Lung (tissue), 12 donors: Measurements from ENCODE around the gene EDEM2. TPM values are rescaled to one million over a fixed set of nuclear protein-coding genes. Genes with fewer than 3 reads are reported as not detected.

Source experiments
- ATAC-seq: fragments of 200-7000 bp; cut with Tn5 transposase; one replicate; pipeline ENCODE4 v1.9.1; 2020; ENCODE audit warnings: moderate number of reproducible peaks; ENCODE audit not compliant: insufficient read depth, low FRiP score
- DNase-seq, 3 donors: peaks; one replicate each; pipeline ENCODE4 v3.0.0-alpha.2; 2013 to 2017
- H3K27ac ChIP-seq, 2 donors: one replicate each; pipeline ENCODE4 v1.5.1; 2013; ENCODE audit warnings: mild to moderate bottlenecking in 2 of 2, moderate library complexity in 2 of 2, control low read depth in 1 of 2, inconsistent platforms in 1 of 2, low read depth in 1 of 2, low read length in 1 of 2
- H3K27me3 ChIP-seq, 3 donors: one replicate each; pipeline ENCODE4 v1.5.1; 2013; ENCODE audit warnings: low read length in 2 of 3; ENCODE audit not compliant: control insufficient read depth in 3 of 3, insufficient read depth in 3 of 3
- H3K36me3 ChIP-seq, 4 donors: one replicate each; pipeline ENCODE4 v1.5.1; 2013; ENCODE audit warnings: low read length in 4 of 4, mild to moderate bottlenecking in 1 of 4, moderate library complexity in 1 of 4; ENCODE audit not compliant: control insufficient read depth in 4 of 4, insufficient read depth in 4 of 4
- H3K4me1 ChIP-seq, 5 donors: one replicate each; pipeline ENCODE4 v1.5.1; 2013; ENCODE audit warnings: low read length in 5 of 5, mild to moderate bottlenecking in 2 of 5, moderate library complexity in 1 of 5; ENCODE audit not compliant: control insufficient read depth in 5 of 5, insufficient read depth in 5 of 5
- H3K4me3 ChIP-seq: one replicate; pipeline ENCODE4 v1.5.1; 2013; ENCODE audit warnings: mild to moderate bottlenecking, control low read depth, moderate library complexity
- H3K9ac ChIP-seq, 2 donors: one replicate each; pipeline ENCODE4 v1.5.1; 2013; ENCODE audit warnings: low read length in 2 of 2, control low read depth in 1 of 2; ENCODE audit not compliant: insufficient read depth in 1 of 2
- H3K9me3 ChIP-seq, 4 donors: one replicate each; pipeline ENCODE4 v1.5.1; 2013; ENCODE audit warnings: low read length in 3 of 4, mild to moderate bottlenecking in 1 of 4, moderate library complexity in 1 of 4; ENCODE audit not compliant: control insufficient read depth in 4 of 4, insufficient read depth in 3 of 4
- WGBS, 2 donors: extraction: QIAGEN DNeasy Blood & Tissue Kit; methylation state at CpG; one replicate each; pipeline ENCODE4 v1.1.7; 2013; 5-methylcytosine and 5-hydroxymethylcytosine counted together
- polyA plus RNA-seq, 2 donors: library from polyadenylated mRNA; stranded (reverse); fragments of 200-250 nt; gene quantifications; one replicate each; pipeline ENCODE4 v1.2.1, GENCODE V29; 2013
- total RNA-seq, 2 donors: library from RNA; depleted of rRNA in 1 of 2; stranded (reverse); fragments of >200 nt in 1 of 2; gene quantifications; one replicate each; pipeline ENCODE4 v1.2.1, GENCODE V29; 2014 to 2021
- TF ChIP-seq, protein P1 (sequence below): IDR thresholded peaks from 2 replicates; pipeline ENCODE4 v1.5.1; 2012; ENCODE audit warnings: mild to moderate bottlenecking; ENCODE audit errors: control extremely low read depth, extremely low read depth
- donor health status: control.
- donor health status: control.
- donor health status: Bipolar disorder and iron deficiency.
- donor health status: healthy.
- donor health status: DM: yes; HTN: yes; CAD: no.

EDEM2 gene
- total and polyA plus RNA-seq, 4 donors = 19.4 to 51.6 (median 34.2) TPM

DNA sequence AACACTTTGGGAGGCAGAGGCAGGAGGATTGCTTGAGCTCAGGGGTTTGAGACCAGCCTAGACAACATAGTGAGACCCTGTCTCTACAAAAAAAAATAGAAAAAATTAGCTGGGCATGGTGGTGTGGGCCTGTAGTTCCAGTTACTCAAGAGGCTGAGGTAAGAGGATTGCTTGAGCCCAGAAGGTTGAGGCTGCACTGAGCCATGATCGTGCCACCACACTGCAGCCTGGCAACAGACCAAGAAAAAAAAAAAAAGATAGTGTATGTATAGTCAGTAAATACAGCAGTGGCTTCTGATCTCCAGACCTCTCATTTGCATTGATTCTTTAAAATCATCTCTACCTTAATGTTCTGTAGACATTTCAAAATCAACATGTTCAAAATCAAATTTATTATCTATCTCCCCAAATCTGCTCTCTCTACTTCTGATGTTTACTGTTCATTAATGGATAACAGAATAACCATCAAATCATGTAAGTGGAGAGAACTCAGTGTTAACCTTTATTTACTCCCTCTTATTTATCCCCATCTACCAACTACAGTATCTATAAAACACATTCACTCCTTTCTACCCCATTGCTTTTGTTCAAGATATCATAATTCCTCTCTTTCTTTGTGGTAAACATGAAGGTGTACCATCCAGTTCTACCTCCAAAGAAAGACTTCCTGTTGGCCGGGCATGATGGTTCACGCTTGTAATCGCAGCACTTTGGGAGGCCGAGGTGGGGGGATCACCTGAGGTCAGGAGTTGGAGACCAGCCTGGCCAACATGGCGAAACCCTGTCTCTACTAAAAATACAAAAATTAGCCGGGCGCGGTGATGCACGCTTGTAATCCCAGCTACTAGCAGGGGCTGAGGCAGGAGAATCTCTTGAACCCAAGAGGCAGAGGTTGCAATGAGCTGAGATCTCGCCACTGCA lies 32.4 kb upstream of the EDEM2 start:
- DNase-seq (no peak), ATAC-seq (no peak)
- Histone ChIP-seq H3K9ac (no peak overlapping the region), H3K4me1 (no peaks in the 10 kb centered on the region), H3K4me3 (no peak overlapping the region), H3K27me3 (no peaks in the 10 kb centered on the region), H3K36me3 (peaks cover 0 to 11% (median 5%) of the 10 kb centered on the region in 4 donors), H3K27ac (no peak overlapping the region), H3K9me3 (no peaks in the 10 kb centered on the region)
- TF ChIP-seq, protein P1, sequence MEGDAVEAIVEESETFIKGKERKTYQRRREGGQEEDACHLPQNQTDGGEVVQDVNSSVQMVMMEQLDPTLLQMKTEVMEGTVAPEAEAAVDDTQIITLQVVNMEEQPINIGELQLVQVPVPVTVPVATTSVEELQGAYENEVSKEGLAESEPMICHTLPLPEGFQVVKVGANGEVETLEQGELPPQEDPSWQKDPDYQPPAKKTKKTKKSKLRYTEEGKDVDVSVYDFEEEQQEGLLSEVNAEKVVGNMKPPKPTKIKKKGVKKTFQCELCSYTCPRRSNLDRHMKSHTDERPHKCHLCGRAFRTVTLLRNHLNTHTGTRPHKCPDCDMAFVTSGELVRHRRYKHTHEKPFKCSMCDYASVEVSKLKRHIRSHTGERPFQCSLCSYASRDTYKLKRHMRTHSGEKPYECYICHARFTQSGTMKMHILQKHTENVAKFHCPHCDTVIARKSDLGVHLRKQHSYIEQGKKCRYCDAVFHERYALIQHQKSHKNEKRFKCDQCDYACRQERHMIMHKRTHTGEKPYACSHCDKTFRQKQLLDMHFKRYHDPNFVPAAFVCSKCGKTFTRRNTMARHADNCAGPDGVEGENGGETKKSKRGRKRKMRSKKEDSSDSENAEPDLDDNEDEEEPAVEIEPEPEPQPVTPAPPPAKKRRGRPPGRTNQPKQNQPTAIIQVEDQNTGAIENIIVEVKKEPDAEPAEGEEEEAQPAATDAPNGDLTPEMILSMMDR = no peak
- WGBS, 2 donors = 86 to 91% methylated on average over 11 of the region's 11 CpGs

DNA sequence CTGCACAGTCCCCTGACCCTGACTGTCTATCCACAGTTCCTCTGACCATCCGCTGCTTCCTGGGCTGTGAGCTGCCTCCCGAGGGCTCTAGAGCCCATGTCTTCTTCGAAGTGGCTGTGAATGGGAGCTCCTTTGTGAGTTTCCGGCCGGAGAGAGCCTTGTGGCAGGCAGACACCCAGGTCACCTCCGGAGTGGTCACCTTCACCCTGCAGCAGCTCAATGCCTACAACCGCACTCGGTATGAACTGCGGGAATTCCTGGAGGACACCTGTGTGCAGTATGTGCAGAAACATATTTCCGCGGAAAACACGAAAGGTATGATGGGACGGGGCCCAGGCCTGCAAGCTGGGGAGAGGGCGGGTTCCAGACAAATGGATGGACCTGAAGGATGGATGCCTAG lies 29.0 kb upstream of the EDEM2 start:
- no peak overlapping the region for H3K27ac ChIP-seq
- no peaks in the 10 kb centered on the region for H3K9me3 ChIP-seq
- 96 to 97% methylated on average over 14 of the region's 14 CpGs for WGBS, 2 donors
- H3K36me3 ChIP-seq = peaks cover 0 to 11% (median 5%) of the 10 kb centered on the region in 4 donors
- ATAC-seq (no peak), DNase-seq (no peak)
- H3K9ac ChIP-seq = no peak overlapping the region
- no peak overlapping the region for H3K4me3 ChIP-seq
- TF ChIP-seq, protein P1 = no peak
- H3K27me3 ChIP-seq = no peaks in the 10 kb centered on the region
- peaks cover 0 to 11% (median 3%) of the 10 kb centered on the region in 5 donors for H3K4me1 ChIP-seq

DNA sequence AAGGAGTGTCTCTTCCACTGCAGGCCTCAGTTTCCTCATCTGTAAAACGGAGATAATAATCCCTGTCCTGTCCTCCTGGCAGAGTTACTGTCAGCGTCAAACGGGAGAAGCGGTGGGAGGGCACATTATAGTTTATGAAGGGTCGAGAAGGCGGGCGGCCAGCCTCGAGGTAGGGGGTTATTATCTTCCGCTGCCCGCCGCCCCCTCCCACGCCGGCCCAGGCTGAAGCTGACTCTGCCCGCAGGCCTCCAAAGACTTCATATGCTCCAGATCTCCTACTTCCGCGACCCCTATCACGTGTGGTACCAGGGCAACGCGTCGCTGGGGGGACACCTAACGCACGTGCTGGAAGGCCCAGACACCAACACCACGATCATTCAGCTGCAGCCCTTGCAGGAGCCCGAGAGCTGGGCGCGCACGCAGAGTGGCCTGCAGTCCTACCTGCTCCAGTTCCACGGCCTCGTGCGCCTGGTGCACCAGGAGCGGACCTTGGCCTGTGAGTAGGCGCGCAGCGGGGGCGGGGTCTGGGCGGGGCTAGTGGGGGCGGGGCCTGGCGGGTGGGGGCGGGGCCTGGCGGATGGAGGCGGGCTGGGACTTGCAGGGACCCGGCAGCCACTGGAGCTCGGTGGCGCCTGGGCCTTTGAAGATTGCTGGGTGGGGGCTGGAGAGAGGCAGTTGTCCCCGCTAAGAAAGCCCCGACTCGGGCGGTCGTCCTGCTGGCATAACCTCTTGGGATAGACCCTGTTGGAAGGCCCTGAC lies 27.5 kb upstream of the EDEM2 start:
- Histone ChIP-seq H3K4me3 (no peak overlapping the region), H3K27me3 (no peaks in the 10 kb centered on the region), H3K9ac (no peak overlapping the region), H3K36me3 (peaks cover 0 to 11% (median 5%) of the 10 kb centered on the region in 4 donors), H3K9me3 (no peaks in the 10 kb centered on the region), H3K27ac (no peak overlapping the region), H3K4me1 (peaks cover 0 to 11% (median 3%) of the 10 kb centered on the region in 5 donors)
- no peak for ATAC-seq
- WGBS, 2 donors = 67 to 78% methylated on average over 49 of the region's 49 CpGs
- peak in 1 of 3 donors; percentile 60 for DNase-seq
- TF ChIP-seq, protein P1 = no peak
